ENCODE measurements around the gene TMEM50A.
"Not testable (repeated sequence)": the region's sequence is repeated elsewhere in the genome, so short reads cannot be mapped to it uniquely, and the experiment has no call there.

- not testable (repeated sequence) for TF ChIP-seq CTCF, POLR2A (IDR thresholded peaks at IDR 0.05)
Measured at GRCh38 chr1:25337483-25338187, 499 bp upstream of the TMEM50A start.

Measured in lower leg skin (tissue), 3 donors.